GM19467 (cell line): ENCODE measurements around the gene ASPG.

Source experiments
- ATAC-seq: cut with Tn5 transposase; IDR thresholded peaks from one replicate; pipeline ENCODE4 v1.9.1; 2021; ENCODE audit warnings: mild to moderate bottlenecking, moderate library complexity; ENCODE audit not compliant: unreplicated experiment

ASPG gene

GRCh38 chr14:104092931-104093365 is 7.4 kb downstream of the ASPG start:
- no peak for ATAC-seq

GRCh38 chr14:104093366-104094055 is 8.0 kb downstream of the ASPG start:
- no peak for ATAC-seq

- ATAC-seq, result no peak
Observed at GRCh38 chr14:104094056-104094708, 8.7 kb downstream of the ASPG start.

GRCh38 chr14:104094709-104095425 is 9.4 kb downstream of the ASPG start:
- no peak for ATAC-seq

- ATAC-seq, result no peak
Observed at GRCh38 chr14:104095426-104096310, 10.2 kb downstream of the ASPG start.

- ATAC-seq, result no peak
Observed at GRCh38 chr14:104096318-104096717, 10.8 kb downstream of the ASPG start.

- ATAC-seq, result no peak
Observed at GRCh38 chr14:104096751-104097700, 11.5 kb downstream of the ASPG start.

GRCh38 chr14:104098272-104099095 is 13.0 kb downstream of the ASPG start:
- no peak for ATAC-seq

- ATAC-seq, result no peak
Observed at GRCh38 chr14:104099096-104100041, 13.9 kb downstream of the ASPG start.

GRCh38 chr14:104100171-104101085 is 14.9 kb downstream of the ASPG start:
- ATAC-seq, result no peak

- ATAC-seq, result no peak
Observed at GRCh38 chr14:104101086-104101621, 15.7 kb downstream of the ASPG start.

- ATAC-seq, result no peak
Observed at GRCh38 chr14:104101651-104102281, 16.3 kb downstream of the ASPG start.

GRCh38 chr14:104102282-104102914 is 16.9 kb downstream of the ASPG start:
- ATAC-seq, result no peak

GRCh38 chr14:104103061-104103445 is 17.6 kb downstream of the ASPG start:
- ATAC-seq, result no peak

- ATAC-seq, result no peak
Observed at GRCh38 chr14:104103446-104104075, 18.1 kb downstream of the ASPG start.
